ENCODE data around the gene LRCH1.

DNA sequence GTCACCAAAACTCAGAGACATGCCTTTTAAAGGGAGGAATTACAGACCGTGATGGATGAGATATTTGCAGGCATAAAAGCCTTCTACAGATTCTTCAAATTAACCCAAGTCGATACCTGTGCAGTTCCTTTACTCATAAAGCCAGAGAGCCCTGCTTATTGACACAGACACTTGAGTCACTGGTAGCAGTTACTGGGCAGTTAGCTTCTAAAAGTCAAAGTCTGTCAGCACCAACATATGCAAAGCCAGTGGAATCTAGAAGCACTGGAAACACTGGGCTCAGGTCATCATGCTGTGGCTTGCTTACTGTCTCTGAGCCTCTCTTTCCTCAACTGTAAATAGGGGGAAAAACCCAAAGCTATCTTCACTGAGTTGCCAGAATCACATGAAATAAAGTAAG lies 25.7 kb upstream of the LRCH1 start:
- TF ChIP-seq EZH2phosphoT487 (IDR thresholded peaks at IDR 0.05; ENCODE audit: insufficient read depth, low read depth): no peak
- no peak for TF ChIP-seq EZH2 (IDR thresholded peaks at IDR 0.05; ENCODE audit: insufficient read depth, poor library complexity, severe bottlenecking)
